ENCODE results near the gene LCT.
"Not testable (repeated sequence)": the region's sequence is repeated elsewhere in the genome, so short reads cannot be mapped to it uniquely, and the experiment has no call there.

The LCT gene

GRCh38 chr2:135832891-135833290 lies 4.1 kb downstream of the LCT start:
- no peak for DNase-seq (ENCODE audit: low read depth in 2 of 3, low spot score in 2 of 3)

- no peak for DNase-seq (ENCODE audit: low read depth in 2 of 3, low spot score in 2 of 3)
Observed at GRCh38 chr2:135831180-135831812, 5.7 kb downstream of the LCT start.

GRCh38 chr2:135829378-135830135 lies 7.4 kb downstream of the LCT start:
- no peak for DNase-seq (ENCODE audit: low read depth in 2 of 3, low spot score in 2 of 3)

GRCh38 chr2:135826544-135826943 lies 10.4 kb downstream of the LCT start:
- DNase-seq (ENCODE audit: low read depth in 2 of 3, low spot score in 2 of 3): no peak

GRCh38 chr2:135825550-135826176 lies 11.3 kb downstream of the LCT start:
- DNase-seq (ENCODE audit: low read depth in 2 of 3, low spot score in 2 of 3): no peak

GRCh38 chr2:135825131-135825530 lies 11.9 kb downstream of the LCT start:
- no peak for DNase-seq (ENCODE audit: low read depth in 2 of 3, low spot score in 2 of 3)

- no peak for DNase-seq (ENCODE audit: low read depth in 2 of 3, low spot score in 2 of 3)
Observed at GRCh38 chr2:135822855-135823254, 14.1 kb downstream of the LCT start.

GRCh38 chr2:135821190-135821589 lies 15.8 kb downstream of the LCT start:
- no peak for DNase-seq (ENCODE audit: low read depth in 2 of 3, low spot score in 2 of 3)

- DNase-seq (ENCODE audit: low read depth in 2 of 3, low spot score in 2 of 3): peak; percentile 46 to 73 (median 72)
Observed at GRCh38 chr2:135820003-135820618, 16.9 kb downstream of the LCT start.

GRCh38 chr2:135818937-135819610 lies 17.9 kb downstream of the LCT start:
- DNase-seq (ENCODE audit: low read depth in 2 of 3, low spot score in 2 of 3): no peak

- DNase-seq (ENCODE audit: low read depth in 2 of 3, low spot score in 2 of 3): no peak
Observed at GRCh38 chr2:135817951-135818350, 19.0 kb downstream of the LCT start.

- DNase-seq (ENCODE audit: low read depth in 2 of 3, low spot score in 2 of 3): no peak
Observed at GRCh38 chr2:135817466-135817865, 19.5 kb downstream of the LCT start.

GRCh38 chr2:135815269-135815668 lies 21.7 kb downstream of the LCT start:
- DNase-seq (ENCODE audit: low read depth in 2 of 3, low spot score in 2 of 3): no peak

- no peak for DNase-seq (ENCODE audit: low read depth in 2 of 3, low spot score in 2 of 3)
Observed at GRCh38 chr2:135812907-135813511, 24.0 kb downstream of the LCT start.

- DNase-seq (ENCODE audit: low read depth in 2 of 3, low spot score in 2 of 3): not testable (repeated sequence)
Observed at GRCh38 chr2:135807874-135808273, 29.1 kb downstream of the LCT start.

GRCh38 chr2:135803278-135803677 lies 33.7 kb downstream of the LCT start:
- no peak for DNase-seq (ENCODE audit: low read depth in 2 of 3, low spot score in 2 of 3)

- no peak for DNase-seq (ENCODE audit: low read depth in 2 of 3, low spot score in 2 of 3)
Observed at GRCh38 chr2:135802350-135802749, 34.6 kb downstream of the LCT start.

GRCh38 chr2:135800513-135801460 lies 36.2 kb downstream of the LCT start:
- no peak for DNase-seq (ENCODE audit: low read depth in 2 of 3, low spot score in 2 of 3)

GRCh38 chr2:135799738-135800137 lies 37.2 kb downstream of the LCT start:
- no peak for DNase-seq (ENCODE audit: low read depth in 2 of 3, low spot score in 2 of 3)

- no peak for DNase-seq (ENCODE audit: low read depth in 2 of 3, low spot score in 2 of 3)
Observed at GRCh38 chr2:135798762-135799161, 38.2 kb downstream of the LCT start.

Data from activated CD8-positive, alpha-beta memory T cell treated with anti-CD3 and anti-CD28 coated beads for 48 hours (primary cell).